Anterior cingulate cortex (tissue), 58 donors: ENCODE results near the gene ABCB11.
"Not testable (repeated sequence)": the region's sequence is repeated elsewhere in the genome, so short reads cannot be mapped to it uniquely, and the experiment has no call there.

Experiments
- DNase-seq, 58 donors: peaks; one replicate each; lab custom pipeline; 2025; lab: John Stamatoyannopoulos, UW

The ABCB11 gene

GRCh38 chr2:169046440-169047151, 15.5 kb upstream of the ABCB11 start:
- no peak for DNase-seq

GRCh38 chr2:169042856-169043255, 11.7 kb upstream of the ABCB11 start:
- DNase-seq = no peak

GRCh38 chr2:169041594-169041993, 10.5 kb upstream of the ABCB11 start:
- DNase-seq = no peak

- DNase-seq = no peak
These were observed 8.6 kb upstream of the ABCB11 start for GRCh38 chr2:169039702-169040101.

GRCh38 chr2:169038338-169038757, 7.2 kb upstream of the ABCB11 start:
- no peak for DNase-seq

- DNase-seq = no peak
These were observed 5.8 kb upstream of the ABCB11 start for GRCh38 chr2:169036736-169037440.

- DNase-seq = no peak
These were observed 4.8 kb upstream of the ABCB11 start for GRCh38 chr2:169035887-169036286.

GRCh38 chr2:169034984-169035544, 3.9 kb upstream of the ABCB11 start:
- DNase-seq = no peak

- DNase-seq = no peak
These were observed 3.1 kb upstream of the ABCB11 start for GRCh38 chr2:169034256-169034655.

- DNase-seq = no peak
These were observed 1.8 kb downstream of the ABCB11 start for GRCh38 chr2:169029341-169029740.

GRCh38 chr2:169027234-169027633, 3.9 kb downstream of the ABCB11 start:
- DNase-seq = no peak

GRCh38 chr2:169026056-169026455, 5.1 kb downstream of the ABCB11 start:
- DNase-seq = no peak

GRCh38 chr2:169023161-169023560, 8.0 kb downstream of the ABCB11 start:
- no peak for DNase-seq

GRCh38 chr2:169018390-169018789, 12.7 kb downstream of the ABCB11 start:
- DNase-seq = no peak

- no peak for DNase-seq
These were observed 15.2 kb downstream of the ABCB11 start for GRCh38 chr2:169015943-169016342.

- DNase-seq = no peak
These were observed 16.3 kb downstream of the ABCB11 start for GRCh38 chr2:169014780-169015179.

GRCh38 chr2:169013628-169014026, 17.5 kb downstream of the ABCB11 start:
- no peak for DNase-seq

GRCh38 chr2:169012812-169013627, 18.1 kb downstream of the ABCB11 start:
- no peak for DNase-seq

GRCh38 chr2:169012191-169012792, 18.8 kb downstream of the ABCB11 start:
- not testable (repeated sequence) for DNase-seq

GRCh38 chr2:169011698-169012097, 19.4 kb downstream of the ABCB11 start:
- DNase-seq = no peak
